Tibial nerve (tissue), 4 donors: ENCODE data around the gene ENC1. TPM values are rescaled to one million over a fixed set of nuclear protein-coding genes. Genes with fewer than 3 reads are reported as not detected.

ENCODE experiments used
- DNase-seq, 2 donors: peaks; one replicate each; pipeline ENCODE4 v3.0.0-alpha.2; 2019; ENCODE audit warnings: low spot score in 2 of 2
- H3K27ac ChIP-seq, 4 donors: fragments of 200-600 bp; sonication (generic) in 3 of 4; one replicate each; pipeline ENCODE4 v1.5.1; 2017 to 2019; ENCODE audit warnings: mild to moderate bottlenecking in 1 of 4
- H3K27me3 ChIP-seq, 2 donors: fragments of 200-600 bp; sonication (generic) in 1 of 2; one replicate each; pipeline versions ENCODE4 v1.5.1 to v1.6.0; 2017 to 2019
- H3K36me3 ChIP-seq, 3 donors: fragments of 200-600 bp; sonication (generic); one replicate each; pipeline ENCODE4 v1.5.1; 2018 to 2019
- H3K4me1 ChIP-seq, 4 donors: fragments of 200-600 bp; sonication (generic) in 3 of 4; one replicate each; pipeline ENCODE4 v1.5.1; 2017 to 2019
- H3K4me3 ChIP-seq, 4 donors: fragments of 200-600 bp; sonication (generic) in 3 of 4; one replicate each; pipeline ENCODE4 v1.5.1; 2017 to 2019; ENCODE audit warnings: mild to moderate bottlenecking in 1 of 4, moderate library complexity in 1 of 4
- H3K9me3 ChIP-seq, 4 donors: fragments of 200-600 bp; sonication (generic) in 3 of 4; one replicate each; pipeline ENCODE4 v1.5.1; 2017 to 2019
- EP300 ChIP-seq, 2 donors: sonication (generic); formaldehyde crosslinking; IDR thresholded peaks; one replicate each; pipeline ENCODE4 v1.6.1; 2017; ENCODE audit warnings: antibody characterized with exemption in 2 of 2, mild to moderate bottlenecking in 1 of 2
- POLR2A ChIP-seq, 2 donors: fragments of 450-650 bp; IDR thresholded peaks; one replicate each; pipeline ENCODE4 v1.6.1; 2017; ENCODE audit warnings: antibody characterized with exemption in 2 of 2, mild to moderate bottlenecking in 2 of 2, moderate library complexity in 2 of 2
- WGBS, 2 donors: methylation state at CpG; one replicate each; pipeline ENCODE4 v1.1.5; 2018; 5-methylcytosine and 5-hydroxymethylcytosine counted together
- total RNA-seq, 4 donors: library from RNA; depleted of rRNA; stranded (reverse); fragments of >200 nt; gene quantifications; one replicate each; pipeline ENCODE4 v1.1.0, GENCODE V29; 2016
- TF ChIP-seq, protein P1 (sequence below), 5 experiments: fragments of 200-600 bp in 3 of 5; fragments of 450-650 bp in 2 of 5; sonication (generic) in 3 of 5; IDR thresholded peaks; one replicate each; pipeline ENCODE4 v1.5.1; 2016 to 2019; ENCODE audit warnings: antibody characterized with exemption in 5 of 5, mild to moderate bottlenecking in 3 of 5, moderate library complexity in 2 of 5

Gene ENC1
- total RNA-seq, 4 donors from 2014 or later: 4.0 to 11.7 (median 7.7) TPM

DNA sequence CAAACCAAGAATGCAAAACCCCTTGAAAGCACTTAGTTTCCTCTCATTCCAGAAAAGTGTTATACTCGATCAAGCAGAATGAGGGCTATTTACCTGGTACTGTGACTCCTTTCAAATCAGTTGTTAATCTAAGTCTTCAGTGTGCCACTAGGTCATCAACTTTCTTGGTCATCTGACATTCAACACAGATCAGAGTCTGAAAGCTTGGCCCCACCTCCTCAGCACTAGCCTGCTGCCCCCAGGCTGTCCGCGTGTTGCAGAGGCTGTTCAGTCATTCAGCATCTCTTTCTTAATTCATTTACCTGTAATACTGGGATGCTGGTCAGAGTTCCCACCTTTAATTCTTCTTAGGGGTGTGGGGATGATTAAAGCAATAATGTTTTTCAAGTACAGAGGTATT lies 28.5 kb downstream of the ENC1 start:
- H3K27me3 ChIP-seq: no peaks in the 10 kb centered on the region
- no peak overlapping the region for H3K27ac ChIP-seq
- H3K36me3 ChIP-seq: no peaks in the 10 kb centered on the region
- 71 to 75% methylated on average over 3 of the region's 3 CpGs for WGBS, 2 donors
- H3K4me1 ChIP-seq: no peaks in the 10 kb centered on the region
- TF ChIP-seq, protein P1, sequence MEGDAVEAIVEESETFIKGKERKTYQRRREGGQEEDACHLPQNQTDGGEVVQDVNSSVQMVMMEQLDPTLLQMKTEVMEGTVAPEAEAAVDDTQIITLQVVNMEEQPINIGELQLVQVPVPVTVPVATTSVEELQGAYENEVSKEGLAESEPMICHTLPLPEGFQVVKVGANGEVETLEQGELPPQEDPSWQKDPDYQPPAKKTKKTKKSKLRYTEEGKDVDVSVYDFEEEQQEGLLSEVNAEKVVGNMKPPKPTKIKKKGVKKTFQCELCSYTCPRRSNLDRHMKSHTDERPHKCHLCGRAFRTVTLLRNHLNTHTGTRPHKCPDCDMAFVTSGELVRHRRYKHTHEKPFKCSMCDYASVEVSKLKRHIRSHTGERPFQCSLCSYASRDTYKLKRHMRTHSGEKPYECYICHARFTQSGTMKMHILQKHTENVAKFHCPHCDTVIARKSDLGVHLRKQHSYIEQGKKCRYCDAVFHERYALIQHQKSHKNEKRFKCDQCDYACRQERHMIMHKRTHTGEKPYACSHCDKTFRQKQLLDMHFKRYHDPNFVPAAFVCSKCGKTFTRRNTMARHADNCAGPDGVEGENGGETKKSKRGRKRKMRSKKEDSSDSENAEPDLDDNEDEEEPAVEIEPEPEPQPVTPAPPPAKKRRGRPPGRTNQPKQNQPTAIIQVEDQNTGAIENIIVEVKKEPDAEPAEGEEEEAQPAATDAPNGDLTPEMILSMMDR (IDR thresholded peaks at IDR 0.05): no peak
- no peaks in the 10 kb centered on the region for H3K9me3 ChIP-seq
- no peak overlapping the region for H3K4me3 ChIP-seq
- DNase-seq: no peak

DNA sequence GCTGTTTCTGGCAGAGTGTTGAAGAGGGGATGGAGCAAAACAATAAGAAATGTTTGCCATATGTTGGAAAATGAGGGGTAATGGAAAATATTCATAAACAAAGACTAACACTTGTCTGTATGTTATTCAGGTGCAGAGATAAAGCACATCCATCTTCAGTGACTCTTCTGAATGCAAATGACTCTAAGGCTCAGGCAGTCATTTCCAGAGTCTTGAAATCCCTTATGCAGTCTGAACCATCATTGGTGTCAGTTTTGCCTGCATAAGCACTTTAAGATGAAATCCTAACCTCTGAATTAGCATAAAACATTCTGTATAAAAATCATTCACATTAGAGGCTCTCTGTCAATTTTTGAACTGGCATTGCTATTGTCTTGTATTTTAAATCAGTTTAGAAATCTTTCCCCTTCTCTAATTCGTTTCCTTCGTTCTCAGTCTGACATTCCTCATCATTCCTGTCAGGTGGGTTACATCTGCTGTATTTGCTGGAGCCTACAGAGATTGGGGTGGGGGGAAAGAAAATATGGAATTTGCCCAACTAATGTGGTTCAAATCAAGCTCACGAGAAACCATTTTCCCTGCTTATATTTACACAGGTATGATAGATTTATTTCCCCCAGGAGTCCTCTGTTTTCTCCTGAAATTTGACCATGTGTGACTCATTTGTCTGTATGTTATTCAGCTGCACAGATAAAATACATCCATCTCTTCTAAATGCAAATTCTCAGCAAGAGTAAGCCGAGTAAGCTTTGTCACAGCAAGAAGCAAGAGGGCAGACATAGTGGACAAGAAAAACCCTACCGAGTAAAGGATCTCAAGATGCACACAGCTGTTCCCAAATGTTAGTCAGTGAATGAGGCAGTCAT lies 31.6 kb downstream of the ENC1 start:
- TF ChIP-seq POLR2A (IDR thresholded peaks at IDR 0.05) (no peak), EP300 (IDR thresholded peaks at IDR 0.05) (no peak)
- TF ChIP-seq, protein P1 (IDR thresholded peaks at IDR 0.05): no peak
- Histone ChIP-seq H3K27ac (no peak overlapping the region), H3K36me3 (no peaks in the 10 kb centered on the region), H3K27me3 (no peaks in the 10 kb centered on the region), H3K4me1 (no peaks in the 10 kb centered on the region), H3K4me3 (no peak overlapping the region), H3K9me3 (no peaks in the 10 kb centered on the region)
- DNase-seq: no peak
- WGBS, 2 donors: 80 to 83% methylated on average over 5 of the region's 5 CpGs

- no peaks in the 10 kb centered on the region for H3K4me1 ChIP-seq
- H3K4me3 ChIP-seq: no peak overlapping the region
- H3K36me3 ChIP-seq: no peaks in the 10 kb centered on the region
- TF ChIP-seq POLR2A (IDR thresholded peaks at IDR 0.05): no peak
- TF ChIP-seq EP300 (IDR thresholded peaks at IDR 0.05): no peak
- no peak for DNase-seq
- WGBS, 2 donors: 93 to 95% methylated on average over 4 of the region's 4 CpGs
- no peaks in the 10 kb centered on the region for H3K9me3 ChIP-seq
- H3K27me3 ChIP-seq: no peaks in the 10 kb centered on the region
- H3K27ac ChIP-seq: no peak overlapping the region
Measured at GRCh38 chr5:74605759-74606158, 34.8 kb downstream of the ENC1 start.

DNA sequence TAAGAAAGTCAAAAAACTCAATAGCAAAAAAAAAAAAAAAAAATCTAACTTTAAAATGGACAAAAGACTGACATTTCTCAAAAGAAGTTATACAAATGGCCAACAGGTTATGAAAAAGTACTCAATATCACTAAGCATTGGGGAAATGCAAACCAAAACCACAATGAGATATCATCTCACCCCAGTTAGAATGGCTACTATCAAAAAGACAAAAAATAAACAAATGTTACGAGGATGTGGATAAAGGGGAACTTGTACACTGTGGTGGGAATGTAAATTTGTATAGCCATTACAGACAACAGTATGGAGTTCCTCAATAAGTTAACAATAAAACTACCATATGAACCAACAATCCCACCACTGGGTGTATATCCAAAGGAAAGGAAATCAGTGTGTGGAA lies 37.2 kb downstream of the ENC1 start:
- Histone ChIP-seq H3K4me1 (no peaks in the 10 kb centered on the region), H3K9me3 (no peaks in the 10 kb centered on the region), H3K27me3 (no peaks in the 10 kb centered on the region), H3K4me3 (no peak overlapping the region), H3K36me3 (no peaks in the 10 kb centered on the region), H3K27ac (no peak overlapping the region)
- 91 to 92% methylated on average over 1 of the region's 1 CpG for WGBS, 2 donors
- TF ChIP-seq POLR2A (IDR thresholded peaks at IDR 0.05): no peak
- no peak for TF ChIP-seq EP300 (IDR thresholded peaks at IDR 0.05)
- TF ChIP-seq, protein P1 (IDR thresholded peaks at IDR 0.05): no peak
- no peak for DNase-seq

- 86 to 90% methylated on average over 2 of the region's 2 CpGs for WGBS, 2 donors
- Histone ChIP-seq H3K9me3 (no peaks in the 10 kb centered on the region), H3K27ac (no peak overlapping the region), H3K4me3 (no peak overlapping the region), H3K27me3 (no peaks in the 10 kb centered on the region), H3K36me3 (no peaks in the 10 kb centered on the region), H3K4me1 (peaks cover 0 to 12% (median 0%) of the 10 kb centered on the region in 4 donors)
- TF ChIP-seq, protein P1 (IDR thresholded peaks at IDR 0.05): no peak
- TF ChIP-seq EP300 (IDR thresholded peaks at IDR 0.05) (no peak), POLR2A (IDR thresholded peaks at IDR 0.05) (no peak)
- DNase-seq: no peak
Measured at GRCh38 chr5:74599148-74599547, 41.4 kb downstream of the ENC1 start.
